ENCODE measurements around the gene IL21R.

The IL21R gene

DNA sequence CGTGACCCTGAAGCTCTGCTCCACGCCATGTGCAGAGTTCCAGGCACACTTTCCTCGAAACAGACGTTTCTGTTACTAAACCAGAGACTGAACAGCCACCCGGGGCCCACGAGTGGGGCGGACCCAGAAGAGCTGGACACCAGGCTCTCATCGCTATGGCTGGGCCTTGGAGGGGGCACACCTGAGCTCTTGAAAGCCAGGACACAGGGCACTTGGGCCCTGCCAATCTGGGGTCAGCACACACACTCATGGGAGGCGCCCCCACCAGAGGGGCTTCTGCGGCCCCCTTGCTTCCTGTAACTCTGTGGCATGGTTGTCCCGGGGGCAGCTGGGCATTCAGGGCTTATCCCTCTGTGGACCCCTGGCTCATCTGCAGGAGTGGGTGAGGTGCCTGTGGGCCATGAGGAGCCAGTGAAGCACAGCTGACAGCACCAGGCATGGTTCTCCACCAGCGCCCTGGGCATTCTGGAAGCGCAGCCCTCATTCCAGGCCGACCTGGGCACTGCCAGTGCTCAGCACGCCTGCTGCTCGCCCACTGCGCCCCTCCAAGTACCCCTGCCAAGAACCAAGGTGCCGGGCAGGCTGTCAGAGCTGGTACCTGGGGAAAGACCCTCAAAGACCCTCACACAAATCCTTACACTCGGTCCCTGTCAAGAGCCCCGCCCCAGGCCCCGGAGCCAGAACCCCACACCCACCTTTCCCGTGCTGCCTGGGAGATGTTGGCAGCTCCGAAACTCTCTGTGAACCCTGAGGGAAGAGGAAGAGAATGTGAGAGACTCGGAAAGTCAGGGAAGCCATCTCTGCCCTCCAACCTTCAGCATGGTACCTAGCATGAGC, 61.1 kb downstream of the IL21R start:
- DNase-seq (ENCODE audit: low read depth in 2 of 2), result no peak

- no peak for DNase-seq (ENCODE audit: low read depth in 2 of 2)
Measured at GRCh38 chr16:27463741-27464591, 62.0 kb downstream of the IL21R start.

DNA sequence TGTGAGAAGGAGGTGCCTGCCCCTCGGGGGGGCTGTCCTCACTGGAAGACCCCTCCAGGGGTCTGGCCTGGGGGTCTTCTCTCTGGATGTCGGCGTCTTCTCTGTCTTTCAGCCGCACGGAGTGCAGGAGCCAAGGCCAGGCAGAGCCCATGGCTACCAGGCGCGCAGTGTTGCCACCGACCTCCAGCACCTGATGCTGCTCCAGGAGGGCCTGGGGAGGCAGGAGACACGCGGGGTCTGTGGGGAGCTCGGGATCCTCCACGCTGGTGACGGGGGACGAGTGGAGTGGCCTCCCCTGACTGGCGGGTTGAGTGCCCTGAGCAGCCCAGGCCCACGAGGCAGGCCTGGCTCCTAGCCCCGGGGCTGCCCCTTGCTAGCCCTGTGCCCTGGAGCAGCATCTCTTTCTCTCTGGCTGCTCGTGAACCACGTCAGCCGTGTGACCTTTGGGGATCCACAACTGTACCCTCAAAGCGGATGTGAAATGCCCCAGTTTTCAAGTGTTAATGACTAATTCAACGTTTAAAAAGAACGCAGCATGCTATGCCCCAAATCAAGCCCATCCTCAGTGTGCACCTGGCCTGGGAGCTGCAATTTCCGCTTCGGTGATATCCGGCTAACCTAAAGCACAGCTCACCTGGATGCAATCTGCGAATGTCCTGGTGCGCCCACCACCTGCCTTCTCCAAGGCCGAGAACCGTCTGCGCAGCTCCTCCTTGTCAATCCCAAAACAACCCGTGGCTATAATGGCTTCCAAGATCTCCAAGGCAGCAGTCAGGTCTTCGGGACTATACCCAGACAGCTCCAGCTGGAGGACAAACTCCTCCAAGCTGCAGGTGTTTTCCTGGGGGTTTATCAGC, 62.9 kb downstream of the IL21R start:
- DNase-seq (ENCODE audit: low read depth in 2 of 2), result no peak

DNA sequence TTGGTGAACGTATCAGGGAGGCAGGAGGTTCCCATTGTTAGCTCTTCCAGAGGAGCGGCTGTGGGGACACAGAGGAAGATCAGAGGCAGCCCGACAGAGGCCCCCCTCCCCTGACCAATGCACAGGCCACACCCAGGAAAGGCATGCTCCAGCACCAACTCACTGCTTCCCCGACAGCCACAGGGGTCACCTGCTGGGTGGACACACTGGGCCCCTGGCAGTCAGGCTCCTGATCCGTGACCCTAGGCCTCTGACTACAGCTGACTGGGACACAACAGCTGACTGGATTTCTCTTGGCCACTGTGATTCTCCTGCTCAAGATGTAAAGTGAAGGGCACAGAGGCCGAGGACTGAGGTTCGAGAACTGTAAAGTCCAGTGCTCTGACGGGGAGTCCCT, 63.5 kb downstream of the IL21R start:
- no peak for DNase-seq (ENCODE audit: low read depth in 2 of 2)

DNA sequence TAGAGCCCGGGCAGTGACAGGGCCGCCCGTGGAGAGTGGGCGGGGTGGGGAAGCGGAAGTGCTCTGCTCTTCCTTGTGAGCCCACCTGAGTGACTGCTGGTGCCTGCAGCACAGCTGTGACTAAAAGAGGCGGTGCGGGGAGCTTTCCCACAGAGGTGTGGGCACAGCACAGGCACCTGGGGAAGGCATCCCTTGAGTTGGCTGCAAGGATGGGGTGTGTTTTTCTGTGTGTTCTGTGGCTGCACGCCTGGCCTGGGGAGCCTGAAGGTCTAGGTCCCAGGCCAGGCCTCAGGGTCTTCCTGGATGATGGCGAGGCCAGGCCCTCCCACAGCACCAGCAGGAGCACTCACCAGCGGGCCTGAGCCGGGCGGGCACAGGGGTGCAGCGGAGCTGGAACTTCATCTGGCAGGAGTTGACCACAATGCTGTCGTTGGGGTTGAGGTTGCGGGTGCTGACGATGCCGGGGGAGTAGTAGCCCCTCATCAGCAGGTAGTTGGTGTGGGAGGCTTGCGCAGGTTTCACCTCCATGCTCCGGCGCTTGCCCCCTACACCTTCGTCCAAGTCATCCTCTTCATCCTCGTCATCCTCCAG, 67.1 kb downstream of the IL21R start:
- DNase-seq (ENCODE audit: low read depth in 2 of 2), result no peak

DNA sequence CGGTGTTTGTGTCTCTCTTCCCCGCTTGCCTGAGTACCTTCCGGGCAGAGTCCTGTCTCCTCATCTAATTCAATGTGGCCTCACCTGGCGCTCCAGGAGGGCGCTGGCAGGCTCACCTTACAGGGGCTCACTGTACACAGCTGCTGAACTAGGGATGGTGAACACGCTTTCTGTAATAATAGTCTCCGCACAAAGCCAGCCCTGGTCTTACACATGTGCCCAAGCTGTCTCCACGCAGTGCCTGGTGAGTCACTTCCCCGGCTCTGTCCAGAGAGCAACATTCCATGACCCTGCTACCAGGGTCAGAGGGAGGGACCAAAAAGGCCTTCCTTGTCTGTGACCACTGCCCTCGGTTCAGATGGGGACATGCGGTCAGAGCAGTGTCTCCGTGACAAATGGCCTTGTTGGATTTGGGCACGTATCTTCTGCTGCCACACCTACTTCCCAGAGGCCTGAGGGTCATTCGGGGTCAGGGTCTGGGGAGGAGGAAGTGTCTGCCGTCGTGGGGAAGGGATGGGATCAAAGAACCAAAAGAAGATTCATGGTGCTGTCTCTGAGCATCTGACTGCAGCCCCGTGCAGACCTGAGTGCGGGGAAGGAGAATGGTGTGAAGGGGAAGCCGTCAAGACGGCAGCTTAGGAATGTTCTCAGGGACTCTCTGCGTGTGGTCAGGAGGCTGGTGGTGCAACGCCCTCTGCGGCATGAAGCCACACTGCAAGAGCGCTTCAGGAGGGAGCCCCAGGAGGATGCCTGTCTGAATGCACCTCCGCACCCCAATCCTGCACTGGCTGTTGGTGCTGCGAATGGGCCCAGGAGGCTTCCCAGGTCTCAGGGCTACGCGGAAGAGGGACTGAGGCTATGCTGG, 68.8 kb downstream of the IL21R start:
- no peak for DNase-seq (ENCODE audit: low read depth in 2 of 2)

DNA sequence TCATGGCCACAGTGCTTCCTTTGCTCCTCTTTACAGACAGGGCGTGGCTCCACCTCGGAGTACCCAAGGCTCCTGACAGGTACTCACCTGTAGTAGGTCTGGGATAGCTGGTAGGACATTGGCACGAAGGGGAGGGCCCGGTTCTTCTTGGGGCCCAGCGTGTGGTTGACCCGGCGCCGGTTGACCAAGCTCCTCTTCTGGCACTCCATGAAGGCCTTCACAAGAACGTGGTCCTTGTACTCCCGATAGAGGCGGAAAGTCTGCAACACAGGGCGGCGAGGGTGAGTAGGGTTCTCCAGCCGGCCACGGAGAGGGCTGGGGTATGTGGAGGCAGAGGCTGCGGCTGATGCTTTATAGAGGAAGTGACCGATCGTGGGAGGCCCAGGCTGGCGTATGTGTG, 69.7 kb downstream of the IL21R start:
- DNase-seq (ENCODE audit: low read depth in 2 of 2), result no peak

DNA sequence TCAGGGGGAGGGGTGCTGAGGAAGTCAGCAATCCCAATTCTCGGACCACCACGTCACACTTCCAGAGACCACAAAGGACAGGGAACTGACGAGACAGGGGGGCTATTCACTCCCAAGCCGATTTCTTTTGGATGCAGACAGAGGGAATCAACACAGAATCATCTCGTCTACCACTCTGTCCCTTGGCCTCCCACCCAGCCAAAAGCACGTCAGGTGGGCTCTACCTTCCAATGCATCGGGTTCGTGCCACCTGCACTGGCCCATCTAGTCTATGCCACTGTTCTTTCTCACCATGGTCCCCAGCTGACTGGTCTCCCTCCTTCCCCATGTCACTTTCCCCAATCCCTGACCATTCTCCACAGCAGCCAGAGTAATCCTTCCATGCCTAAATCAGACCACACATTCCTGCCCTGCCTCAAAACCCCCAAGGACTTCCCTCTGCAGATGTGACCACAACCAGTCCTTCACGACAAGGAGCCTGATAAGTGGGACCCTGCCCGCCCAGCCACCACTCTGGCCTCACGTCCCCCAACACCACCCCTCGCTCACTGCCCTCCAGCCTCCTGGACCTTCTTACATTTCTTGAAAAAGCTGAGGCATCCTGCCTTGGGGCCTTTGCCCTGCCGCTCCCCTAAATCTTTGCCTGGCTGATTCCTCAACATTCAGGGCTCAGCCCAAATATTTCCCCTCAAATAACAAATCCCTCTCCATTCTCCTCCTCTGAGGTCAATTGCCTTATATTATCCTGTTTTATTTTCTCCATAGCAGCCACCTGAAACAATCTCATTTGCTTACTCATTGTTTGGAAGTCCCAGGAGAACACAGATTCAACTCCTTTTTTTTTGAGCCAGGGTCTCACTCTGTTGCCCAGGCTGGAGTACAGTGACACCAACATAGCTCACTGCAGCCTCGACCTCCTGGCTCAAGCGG, 70.4 kb downstream of the IL21R start:
- no peak for DNase-seq (ENCODE audit: low read depth in 2 of 2)

DNA sequence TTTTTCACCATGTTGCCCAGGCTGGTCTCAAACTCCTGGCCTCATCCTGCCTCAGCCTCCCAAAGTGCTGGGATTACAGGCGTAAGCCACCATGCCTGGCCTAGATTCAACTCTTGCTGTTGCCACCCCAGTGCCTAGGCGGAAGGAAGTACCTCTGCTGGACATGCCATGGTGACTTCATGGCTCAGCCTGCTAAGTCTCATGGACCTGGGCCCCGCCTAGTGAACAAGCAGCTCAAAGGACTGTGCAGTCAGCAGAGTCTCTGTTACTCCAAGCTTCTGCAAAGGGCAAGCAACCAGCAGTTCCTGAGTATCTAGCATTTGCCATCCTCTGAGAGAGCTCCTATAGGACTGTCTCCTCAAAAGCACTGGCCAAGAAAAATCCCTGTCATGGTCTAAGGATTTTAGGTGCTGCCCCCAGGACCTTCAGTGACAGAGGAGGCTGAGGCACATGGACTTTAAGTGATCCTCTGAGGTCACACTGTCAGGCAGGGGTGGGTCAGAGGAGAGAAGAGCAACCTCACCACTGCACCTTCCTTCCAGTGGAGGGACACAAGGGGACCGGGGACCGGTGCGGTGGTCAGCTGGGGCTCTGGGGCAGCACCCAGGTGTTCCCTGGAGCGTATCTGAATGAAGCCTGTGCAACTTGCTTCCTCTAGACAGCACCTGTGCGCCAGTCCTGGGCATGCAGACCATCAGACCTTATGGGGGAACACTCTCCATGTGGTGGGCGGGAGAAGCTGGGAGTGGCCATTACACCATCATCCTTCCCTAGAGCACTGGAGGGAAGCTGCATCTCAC, 71.3 kb downstream of the IL21R start:
- DNase-seq (ENCODE audit: low read depth in 2 of 2), result no peak

DNA sequence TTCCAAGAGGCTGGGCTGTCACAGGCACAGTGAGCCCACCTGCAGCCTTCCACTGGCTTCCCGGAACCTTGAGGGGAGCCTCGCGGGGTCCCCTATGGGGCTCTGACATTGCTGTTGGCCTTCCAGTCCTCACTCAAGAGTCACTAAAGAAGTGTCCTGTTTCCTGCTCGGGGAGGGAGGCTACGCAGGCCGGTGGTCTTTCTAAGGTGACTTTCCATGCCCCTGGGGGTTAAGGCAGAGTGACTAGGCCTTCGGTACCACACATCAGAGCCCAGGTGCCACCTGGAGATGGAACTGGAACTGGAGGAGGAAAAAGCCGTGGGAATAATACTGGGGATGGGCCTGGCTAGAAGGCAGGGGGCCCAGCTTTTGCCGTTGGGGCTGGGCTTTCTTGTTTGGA, 72.1 kb downstream of the IL21R start:
- DNase-seq (ENCODE audit: low read depth in 2 of 2), result no peak

DNA sequence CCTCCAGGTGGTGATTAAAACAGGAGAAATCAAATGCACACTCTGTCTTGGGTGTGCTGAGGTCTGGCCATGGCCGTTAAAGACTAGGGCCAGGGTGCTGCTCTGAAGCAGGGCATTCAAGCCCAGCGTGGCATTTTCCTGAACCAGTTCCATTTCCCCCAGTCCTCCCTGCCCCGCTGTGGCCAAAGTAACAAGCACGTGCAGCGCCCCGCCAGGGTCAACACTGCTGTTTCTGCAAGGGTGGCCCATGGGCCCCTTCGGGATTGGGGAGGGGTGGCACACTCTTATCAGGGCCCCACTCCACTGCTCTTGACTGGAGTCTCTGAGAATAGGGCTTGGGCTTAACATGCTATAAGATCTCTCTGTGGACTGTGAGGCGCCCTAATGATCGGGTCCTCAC, 72.9 kb downstream of the IL21R start:
- no peak for DNase-seq (ENCODE audit: low read depth in 2 of 2)

DNA sequence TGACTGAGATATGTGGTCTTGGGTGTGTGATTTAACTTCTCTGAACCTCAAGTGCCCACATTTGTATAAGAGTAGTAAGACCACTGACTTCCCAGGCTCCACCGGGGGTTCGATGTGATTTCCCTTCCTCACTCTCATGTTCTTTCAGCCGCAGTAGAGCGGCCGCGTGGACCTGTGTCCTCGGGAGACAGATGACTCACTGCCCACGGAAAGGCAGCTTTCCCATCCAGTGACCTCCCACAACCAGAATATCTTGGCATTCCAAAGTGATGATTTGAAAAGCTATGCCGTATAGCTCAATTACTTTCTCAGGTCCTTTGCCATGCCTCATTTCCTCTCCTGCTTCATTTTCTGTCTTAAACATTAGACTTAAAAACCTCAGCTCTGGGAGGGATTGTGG, 73.6 kb downstream of the IL21R start:
- DNase-seq (ENCODE audit: low read depth in 2 of 2), result peak; percentile 55 to 58

DNA sequence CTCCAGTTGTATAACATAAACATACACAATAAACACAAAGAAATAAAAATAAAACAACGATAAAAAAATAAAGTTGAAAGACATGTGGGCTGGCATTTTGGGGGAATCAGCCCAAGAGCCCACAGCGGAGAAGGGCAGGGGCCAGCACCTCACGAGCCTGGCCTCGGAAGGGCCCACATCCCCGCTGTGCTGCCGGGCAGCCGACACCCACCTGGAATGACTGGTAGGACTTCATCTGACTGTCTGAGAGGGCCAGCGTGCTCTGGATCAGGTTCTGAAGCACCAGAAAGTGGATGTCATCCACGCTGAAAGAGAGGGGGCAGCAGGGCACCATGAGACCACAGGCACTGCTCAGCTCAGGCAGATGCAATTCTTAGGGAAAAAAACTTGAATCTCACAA, 74.3 kb downstream of the IL21R start:
- DNase-seq (ENCODE audit: low read depth in 2 of 2), result no peak

DNA sequence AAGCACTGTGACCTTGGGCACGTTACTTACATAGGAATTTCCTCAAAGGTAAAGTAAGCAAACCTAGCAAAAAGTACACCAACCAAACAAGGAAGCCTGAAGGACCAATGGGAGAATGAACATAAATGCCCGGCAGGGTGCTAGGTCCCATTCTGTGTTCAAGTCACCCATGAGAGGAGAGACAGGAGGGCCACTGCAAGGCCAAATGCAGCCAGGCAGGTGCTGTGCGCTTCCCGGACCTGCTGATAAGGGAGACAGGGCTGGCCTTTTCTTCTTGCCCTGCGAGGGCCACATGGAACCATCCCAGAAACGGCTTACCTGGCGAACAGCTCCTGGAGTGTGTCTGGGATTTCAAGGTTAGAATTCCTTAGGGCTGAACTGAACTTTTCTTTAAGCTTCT, 78.8 kb downstream of the IL21R start:
- no peak for DNase-seq (ENCODE audit: low read depth in 2 of 2)

GRCh38 chr16:27481282-27481934, 79.4 kb downstream of the IL21R start:
- DNase-seq (ENCODE audit: low read depth in 2 of 2), result no peak

DNA sequence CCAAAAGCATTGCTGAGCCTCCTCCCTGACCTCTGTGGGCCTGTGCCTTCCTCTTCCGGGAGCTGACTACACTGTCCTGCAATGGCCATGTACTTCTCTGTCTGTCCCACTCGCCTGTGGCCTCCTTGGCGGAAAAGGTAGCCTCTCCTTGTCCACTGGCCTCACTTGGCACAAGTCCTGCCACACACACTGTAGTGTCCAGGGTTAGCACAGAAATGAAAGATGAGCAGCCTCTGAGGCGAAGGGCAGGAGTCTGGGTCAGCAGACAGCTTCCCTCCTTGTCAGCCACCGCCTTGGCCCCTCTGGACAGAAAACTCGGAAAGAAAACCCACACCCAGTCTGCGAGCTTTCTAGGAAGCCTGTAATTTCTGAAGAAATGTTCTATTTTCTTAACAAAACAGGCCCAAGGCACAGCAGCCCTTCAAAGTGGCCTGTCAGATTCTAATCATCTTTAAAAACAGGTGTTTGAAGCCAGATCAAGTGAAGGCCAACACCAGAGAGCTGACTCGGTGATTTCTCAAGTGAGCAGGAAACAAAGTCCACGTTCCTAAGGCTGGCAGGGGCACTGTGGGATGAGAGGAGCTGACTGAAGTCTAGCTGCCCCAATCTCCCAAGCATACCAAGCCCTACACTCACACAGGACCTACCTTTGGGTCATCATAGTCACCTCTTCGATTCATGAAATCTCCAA, 80.6 kb downstream of the IL21R start:
- no peak for DNase-seq (ENCODE audit: low read depth in 2 of 2)

DNA sequence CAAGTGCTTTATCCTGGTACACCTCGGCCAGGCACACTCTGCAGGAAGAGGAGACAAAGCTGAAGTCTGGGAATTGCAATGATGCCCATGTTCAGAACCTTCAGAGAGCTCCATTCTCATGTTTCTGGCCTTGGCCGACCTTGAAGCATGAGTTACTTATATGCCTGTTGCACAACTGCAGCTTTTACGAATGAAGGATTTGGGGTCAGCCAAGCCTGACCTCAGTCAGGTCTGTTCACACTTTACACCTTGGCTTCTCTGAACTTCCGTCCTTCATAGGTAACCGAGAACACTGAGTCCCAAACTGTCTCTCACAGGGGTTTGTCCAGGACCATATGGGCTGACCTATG, 81.1 kb downstream of the IL21R start:
- no peak for DNase-seq (ENCODE audit: low read depth in 2 of 2)

GRCh38 chr16:27483624-27484023, 81.7 kb downstream of the IL21R start:
- DNase-seq (ENCODE audit: low read depth in 2 of 2), result no peak

Measured in fibroblast of skin of left quadriceps (primary cell).